Retina (tissue), 1 donor: ENCODE data around the gene GLRA1.

Source experiments
- DNase-seq: peaks from one replicate; pipeline ENCODE4 v3.0.0-alpha.2; 2016

The GLRA1 gene

DNA sequence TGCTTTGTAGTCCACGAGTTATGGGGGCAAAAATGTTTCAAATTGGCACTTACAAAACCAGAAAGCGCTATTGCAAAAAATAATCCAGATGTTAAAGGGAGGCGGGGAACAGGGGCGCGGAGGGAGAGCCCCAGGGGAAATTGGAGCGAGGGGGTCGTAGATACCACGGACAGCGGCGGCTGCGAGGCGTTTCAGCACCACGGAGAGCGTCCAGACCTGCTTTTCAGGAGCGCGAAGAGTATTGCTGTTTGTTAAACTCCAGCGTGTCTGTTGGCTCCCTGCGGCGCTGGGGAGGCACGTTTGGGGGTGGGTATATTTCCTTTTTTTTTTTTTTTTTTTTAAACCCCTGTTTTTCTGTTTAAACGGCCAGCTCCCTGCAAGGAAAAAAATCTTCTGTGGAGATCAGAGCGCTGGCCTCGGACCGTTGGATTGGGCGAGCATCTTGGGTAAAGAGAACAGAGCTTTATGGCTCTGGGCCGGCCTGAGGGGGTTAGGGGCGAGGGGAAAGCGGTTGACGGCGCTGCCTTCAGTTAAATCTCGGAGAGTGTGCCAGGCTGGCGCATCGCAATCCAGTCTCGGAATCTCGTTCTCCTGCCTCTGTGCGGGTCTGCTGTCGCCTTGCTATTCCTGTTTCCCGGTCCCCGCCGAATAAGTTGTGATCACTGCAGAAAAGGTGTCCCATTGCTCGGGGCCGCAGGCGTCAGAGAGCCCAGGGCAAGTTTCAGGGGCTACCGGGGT is at the start of gene GLRA1:
GLRA1 (minus strand) TSS at position 288 of the 738 bp plus-strand sequence. CDS start 302 bp downstream, outside the sequence.
- DNase-seq = peak; percentile 89

DNA sequence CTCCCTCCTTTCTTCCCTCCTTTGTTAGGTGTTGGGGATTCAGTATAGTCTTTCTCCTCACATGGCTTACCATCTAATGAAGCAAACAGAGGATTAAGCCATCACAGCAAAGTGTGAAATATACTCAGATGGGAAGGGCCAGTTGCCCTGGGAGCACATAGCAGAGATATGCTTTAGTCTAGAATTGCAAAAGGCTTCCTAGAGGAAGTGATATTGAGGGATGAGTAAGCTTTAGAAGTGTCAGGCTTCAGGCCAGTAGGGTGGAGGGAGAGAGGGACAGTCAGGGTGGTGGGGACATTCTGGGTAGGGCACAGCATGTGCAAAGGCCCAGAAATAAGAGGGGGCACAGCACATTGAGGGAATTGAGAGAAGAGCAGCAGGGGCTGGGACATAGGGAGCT is 46.2 kb upstream of the GLRA1 start:
- no peak for DNase-seq

DNA sequence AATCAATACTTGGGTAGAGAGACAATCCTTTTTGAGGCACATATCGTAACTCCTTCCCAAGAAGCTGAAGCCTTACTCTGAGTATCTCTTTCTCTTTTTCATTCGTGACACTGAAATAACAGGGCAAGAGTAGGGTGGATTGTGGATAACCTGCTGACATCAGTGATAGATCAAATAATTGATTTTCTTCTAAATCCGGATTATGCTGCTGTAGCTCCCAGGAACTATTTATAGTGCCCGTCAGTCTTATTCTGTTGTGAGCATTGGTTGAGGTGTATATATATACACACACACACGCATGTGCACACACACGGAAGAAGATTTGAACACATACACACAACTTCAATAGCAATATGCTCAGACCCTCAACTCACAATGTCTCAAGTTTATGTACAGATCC is 43.2 kb upstream of the GLRA1 start:
- DNase-seq = no peak

DNA sequence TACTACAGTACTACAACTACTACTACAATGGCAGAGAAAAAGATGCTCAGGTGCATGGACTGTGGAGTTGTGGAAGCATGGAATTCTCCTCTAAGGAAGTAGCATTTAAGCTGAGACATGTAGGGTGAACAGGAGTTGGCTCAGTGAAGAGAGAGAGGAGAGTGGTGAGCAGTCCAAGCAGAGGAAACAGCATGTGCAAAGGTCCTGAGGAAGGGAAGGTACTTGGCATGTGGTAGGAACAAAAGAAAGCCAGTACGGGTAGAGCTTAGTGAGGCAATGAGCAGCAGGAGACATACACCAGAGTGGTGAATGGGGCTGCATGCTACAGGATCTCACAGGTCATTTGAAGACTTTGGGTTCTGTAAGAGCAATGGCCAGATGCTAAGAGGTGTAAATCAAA is 41.4 kb upstream of the GLRA1 start:
- no peak for DNase-seq

DNA sequence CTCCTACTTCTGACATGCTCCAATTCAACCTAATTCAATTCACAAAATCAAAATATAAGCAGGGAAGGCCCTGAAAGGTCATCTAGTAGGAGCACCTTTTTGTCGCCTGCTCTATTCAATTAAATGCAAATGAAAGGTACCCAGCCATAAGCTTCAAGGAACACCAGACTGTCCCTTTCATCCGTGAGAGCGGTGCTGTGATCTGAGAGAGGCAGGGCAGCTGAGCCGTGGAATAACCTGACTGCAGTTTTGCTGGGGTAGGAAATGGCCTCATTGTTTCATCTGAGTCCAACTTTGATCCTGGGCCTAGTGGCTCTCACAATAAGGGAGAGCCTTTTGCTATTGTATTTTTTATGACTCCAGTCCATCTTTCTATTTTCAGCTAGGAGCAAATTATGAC is 39.8 kb upstream of the GLRA1 start:
- no peak for DNase-seq

DNA sequence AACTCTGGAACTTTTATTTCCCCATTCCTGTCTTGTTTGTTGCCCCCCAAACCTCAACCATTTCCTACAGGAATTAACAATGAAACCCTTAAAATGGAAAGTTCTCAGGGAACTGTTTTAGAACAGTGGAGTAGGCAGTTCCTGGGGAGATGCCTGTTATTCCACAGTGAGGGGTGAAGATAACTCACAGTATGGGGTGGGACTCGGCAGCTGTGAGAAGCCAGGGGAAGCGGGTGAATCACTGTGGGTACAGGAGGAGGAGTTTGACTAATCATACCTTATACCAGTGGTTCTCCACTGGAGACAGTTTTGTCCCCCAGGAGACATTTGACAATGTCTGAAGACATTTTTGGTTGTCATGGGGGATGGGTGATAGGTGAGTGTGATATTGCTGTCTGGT is 36.9 kb upstream of the GLRA1 start:
- no peak for DNase-seq

DNA sequence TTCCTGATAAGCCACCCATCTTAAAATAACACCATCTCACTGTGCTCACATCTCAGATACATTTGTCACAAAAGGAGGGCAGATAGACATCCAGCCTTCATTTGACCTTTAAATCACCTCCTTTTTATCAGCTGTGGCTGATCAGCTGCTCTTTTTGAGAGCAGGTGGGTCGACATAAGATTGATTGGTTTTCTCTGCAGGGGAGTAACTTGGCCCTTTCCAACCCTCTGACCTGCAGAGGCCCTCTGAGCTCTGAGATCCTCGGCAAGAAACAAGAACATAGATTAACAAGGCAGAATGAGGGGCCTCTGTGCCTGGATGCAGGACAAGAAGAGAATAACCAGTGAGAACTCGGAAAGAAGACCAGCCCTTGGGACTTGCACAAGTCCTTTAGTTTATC is 33.5 kb upstream of the GLRA1 start:
- no peak for DNase-seq

DNA sequence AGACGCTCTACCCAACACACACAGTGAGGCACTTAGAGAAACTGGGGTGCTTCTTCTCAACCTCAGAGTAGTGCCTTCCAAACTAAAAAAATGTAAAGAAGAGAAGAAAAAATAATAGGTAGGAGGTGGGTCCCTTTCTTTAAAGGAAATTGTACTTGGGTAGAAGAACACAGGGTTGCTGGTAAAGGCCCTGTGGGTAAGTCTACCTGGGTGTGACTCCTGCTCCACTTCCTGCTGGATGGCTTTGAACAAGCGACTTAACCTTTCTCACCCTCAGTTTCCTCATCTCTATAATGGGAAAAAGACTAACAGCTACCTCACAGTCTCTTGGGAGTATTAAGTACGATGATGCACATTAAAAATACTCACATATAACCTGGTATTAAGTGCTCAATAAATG is 32.1 kb upstream of the GLRA1 start:
- DNase-seq = no peak

DNA sequence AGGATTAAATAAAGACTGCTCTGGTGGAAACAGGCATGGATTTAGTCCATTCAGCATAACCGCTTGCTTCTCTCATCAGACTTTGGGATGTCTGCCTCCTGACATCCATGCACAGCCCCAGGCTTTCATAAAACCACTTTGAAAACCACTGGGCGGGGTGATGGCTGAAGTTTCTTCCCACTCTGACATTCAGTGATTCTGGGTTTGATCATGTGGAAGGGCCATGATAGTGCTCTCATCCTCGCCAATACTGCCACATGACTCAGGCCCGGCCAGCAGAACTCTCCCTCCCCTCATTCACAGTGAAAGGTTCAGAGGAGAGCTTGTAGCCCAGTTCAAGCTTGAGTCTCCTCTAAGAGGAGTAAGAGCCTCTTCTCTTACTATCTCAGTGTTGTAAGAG is 29.6 kb upstream of the GLRA1 start:
- DNase-seq = no peak

DNA sequence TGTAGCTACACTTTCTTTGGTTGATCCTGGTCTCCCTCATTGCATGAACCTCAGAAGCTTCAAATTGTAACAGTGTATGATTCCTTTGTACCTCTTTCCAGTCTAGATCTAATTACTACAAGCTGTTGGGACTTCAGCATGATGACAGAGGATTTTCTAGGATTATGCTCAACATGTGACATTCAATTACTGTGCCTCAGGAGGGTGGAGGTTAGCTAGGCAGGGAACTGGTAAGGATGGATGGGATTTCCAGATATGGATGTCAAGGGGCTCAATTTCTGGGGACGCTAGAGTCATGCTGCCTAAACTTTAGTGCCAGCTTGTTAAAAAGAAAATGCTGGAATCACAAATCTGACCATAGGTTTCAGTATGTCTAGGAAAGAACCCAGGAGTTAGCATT is 29.2 kb upstream of the GLRA1 start:
- no peak for DNase-seq

DNA sequence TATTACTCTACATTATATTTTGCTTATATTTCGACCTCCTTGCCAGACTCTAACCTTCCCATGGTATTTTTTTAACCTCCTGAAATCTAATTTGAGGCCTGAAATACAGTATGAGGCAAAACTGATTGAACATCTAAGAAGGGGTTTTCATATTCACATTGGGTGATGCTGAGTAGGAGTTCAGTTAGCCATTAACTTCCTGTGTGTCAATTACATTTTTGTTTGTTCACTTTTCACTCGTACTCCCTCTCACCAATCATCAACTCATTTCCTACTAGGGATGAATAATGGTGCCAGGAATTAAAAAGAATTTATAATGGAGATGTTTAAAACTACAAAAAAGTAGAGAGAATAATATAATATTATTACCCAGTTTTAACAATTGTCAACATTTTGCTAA is 27.6 kb upstream of the GLRA1 start:
- DNase-seq = no peak

DNA sequence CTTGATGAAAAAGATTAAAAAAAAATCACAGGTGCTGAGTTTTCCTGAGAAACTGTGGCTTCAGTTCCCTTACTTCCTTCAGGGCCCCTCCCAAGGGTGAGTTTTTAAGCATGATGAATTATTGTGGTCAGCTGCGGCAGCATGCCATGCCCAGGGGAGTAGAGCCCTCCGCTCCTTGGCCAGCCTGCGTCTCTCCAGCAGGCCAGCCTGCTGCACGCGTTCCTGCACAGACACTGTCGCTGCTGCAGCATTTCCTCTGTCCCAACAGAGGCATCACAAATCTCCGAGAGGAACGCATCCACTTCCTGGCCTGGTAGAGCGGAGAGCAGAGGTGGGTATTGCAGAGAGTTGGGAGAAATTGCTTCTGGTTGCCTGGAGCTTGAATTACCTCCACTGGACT is 26.1 kb upstream of the GLRA1 start:
- no peak for DNase-seq

DNA sequence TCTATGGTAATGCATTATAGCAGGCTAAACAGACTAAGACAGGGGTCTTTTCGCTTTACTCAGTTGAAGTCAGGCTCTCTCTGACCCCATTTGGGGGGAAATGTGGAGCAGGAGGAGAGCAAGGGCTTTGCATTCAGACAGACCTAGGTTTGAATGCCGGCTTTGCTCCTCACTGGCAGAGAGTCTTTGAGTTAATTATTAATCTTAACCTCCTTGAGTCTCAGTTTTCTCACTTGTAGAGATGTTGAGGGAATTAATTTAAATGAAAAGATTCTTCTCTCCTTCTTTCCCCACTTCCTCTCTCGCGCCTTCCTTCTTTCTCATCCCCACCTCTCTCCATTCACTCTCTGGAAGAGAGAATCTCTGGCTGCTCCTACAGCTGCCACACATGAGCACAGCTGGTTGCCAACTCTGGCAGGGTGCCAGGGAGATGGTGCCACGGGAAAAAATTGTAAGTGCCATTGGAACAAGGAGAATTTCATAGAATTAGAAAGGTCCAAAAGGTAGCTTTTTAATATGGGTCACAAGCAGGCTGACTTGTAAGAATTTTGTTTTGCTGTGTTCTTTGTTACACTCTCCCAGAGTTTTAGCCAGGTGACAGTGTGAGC is 25.2 kb upstream of the GLRA1 start:
- no peak for DNase-seq

DNA sequence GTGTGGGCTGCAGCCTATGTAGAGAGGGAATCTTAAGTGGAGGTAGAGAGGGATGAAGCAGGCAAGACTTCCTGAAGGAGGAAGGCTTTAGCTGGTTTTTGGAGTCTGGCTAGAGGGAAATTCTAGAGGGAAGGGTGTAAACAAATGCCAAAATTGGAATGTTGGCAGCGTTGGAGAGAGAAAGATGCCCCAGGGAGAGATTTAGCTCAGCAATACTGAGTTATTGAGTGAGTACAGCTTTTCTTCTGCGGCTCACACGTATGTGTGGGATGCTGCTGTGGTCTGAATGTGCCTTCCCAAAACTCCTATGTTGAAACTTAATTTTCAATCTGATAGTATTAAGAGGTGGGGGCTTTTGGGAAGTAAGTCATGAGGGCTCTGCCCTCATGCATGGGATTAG is 24.5 kb upstream of the GLRA1 start:
- no peak for DNase-seq

DNA sequence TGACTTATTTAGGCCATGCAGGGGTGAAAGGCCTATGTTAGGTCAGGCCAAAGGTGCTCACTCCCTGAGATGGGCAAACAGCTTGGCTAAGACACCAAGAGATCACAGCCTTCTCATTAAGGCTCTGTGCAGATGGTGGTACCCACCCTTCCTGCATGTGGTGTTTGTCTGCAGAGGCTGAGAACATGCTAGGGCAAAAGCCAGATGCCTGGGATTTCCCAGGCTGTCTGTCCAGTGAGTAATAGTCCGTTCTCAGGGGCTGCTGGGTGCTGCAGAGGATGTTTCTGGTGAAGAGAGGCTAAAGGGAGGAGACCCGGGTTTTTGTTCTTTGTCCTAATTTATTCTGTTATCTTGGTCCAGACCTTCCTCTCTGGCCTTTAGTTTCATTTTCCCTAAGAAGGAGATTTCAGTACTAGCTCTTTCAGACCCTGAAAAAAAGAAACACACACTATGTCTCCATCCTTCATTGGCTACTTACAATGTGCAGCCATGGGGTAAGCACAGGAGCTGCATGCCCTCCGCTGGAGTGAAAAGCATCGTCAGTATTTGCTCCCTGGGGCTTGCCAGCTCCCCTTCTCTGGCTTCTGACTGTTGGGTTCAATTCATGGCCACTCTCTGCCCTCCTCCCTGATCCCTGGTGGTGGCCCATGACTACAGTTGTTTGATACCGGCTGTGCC is 23.4 kb upstream of the GLRA1 start:
- no peak for DNase-seq

DNA sequence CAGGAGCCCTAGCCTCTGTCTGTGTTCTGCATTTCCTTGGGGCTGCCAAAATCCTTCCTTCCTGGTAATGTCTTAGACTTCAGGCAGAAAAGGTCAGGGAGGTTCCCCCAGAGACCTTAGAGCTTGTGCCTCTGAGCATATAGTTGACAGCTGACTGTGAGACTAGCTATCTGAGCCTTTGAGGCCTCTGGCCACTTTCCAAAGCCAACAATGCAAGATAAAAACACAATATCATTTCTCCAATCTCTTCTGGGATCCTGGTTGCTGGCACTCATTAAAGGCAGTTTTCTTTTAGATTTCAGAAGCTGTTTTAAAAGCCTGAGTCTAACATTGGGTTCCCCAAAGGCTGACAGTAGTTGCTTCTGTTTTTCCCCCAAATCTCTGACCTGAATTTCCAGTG is 13.2 kb upstream of the GLRA1 start:
- no peak for DNase-seq

DNA sequence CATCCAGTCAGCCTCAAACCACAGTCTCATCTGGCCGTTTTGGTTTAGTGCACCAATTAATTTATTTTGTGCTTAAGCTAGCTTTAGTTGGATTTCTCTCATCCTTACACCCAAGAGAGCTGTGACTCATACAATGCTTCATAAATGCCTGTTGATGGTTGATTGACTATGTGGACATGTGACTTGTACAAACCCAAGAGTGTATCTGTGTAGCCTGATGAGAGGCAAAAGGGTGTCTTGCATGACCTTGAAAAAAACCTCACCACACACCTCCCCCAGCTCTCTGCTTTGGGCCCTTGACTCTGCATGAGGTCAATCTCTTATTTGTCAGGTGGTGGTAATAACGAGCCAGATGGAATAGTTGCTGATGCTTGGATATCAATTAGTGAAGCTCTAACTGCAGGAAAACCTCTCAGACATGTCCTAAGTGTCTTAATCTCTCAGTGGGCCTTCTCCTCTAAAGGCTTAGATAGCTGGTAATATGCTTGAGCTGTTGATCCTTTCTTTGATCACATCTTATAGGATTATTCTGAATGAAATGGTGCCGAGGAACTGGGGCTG is 10.6 kb upstream of the GLRA1 start:
- no peak for DNase-seq

DNA sequence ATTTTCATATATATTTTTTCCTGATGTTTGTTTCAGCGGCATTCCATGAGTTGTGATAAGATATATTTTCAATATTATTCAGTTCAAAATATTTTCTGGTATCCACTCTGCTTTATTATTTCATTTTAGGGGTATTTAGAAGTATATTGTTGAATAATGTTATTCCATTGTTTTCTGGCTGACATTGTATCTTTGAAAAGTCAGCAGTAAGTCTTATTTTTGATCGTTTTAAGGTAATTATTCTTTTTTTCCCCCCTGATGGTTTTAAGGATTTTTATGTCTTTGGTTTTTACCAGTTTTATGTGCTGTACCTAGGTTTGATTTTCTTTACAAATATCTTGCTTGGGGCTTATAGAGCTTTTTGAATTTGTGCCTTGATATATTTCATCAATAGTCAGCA is 6.6 kb upstream of the GLRA1 start:
- no peak for DNase-seq

DNA sequence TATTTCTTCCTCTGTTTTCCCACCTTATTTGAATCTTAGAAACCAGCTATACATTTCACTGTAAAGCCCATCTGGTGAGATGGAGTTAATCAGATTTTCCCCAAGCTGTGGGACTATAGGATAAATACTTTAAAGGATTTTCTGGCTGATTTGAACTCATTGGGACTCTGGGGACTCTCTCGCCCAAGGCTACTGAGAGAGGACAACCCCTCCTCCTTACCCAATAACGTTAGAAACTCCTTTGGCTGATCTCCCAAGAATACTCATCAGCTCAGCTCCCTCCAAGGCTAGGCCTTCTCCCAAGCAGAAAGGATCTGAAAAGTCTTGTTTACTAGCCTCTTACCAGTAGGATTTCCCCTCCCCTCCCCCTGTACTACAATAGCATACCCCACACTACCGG is 1.5 kb upstream of the GLRA1 start:
- no peak for DNase-seq

DNA sequence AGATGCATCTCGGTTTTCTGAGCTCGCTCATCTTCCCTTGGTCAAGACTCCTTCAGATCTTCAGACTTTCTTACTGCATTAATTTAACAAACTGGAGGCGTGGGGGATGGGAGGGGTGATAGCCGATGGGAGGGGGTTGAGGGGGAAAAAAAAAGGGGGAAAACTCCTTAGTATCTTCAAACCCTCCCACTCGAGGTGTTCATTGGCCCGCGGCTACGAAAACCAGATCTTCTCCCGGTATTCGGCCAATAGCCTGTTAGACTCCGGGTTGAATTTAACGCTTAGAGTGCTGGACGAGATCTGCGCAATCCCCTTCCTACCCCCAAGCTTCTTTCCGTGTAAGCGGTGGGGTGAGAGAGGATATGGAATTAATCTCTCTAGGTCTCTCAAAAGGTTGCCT is 689 bp upstream of the GLRA1 start:
- no peak for DNase-seq

DNA sequence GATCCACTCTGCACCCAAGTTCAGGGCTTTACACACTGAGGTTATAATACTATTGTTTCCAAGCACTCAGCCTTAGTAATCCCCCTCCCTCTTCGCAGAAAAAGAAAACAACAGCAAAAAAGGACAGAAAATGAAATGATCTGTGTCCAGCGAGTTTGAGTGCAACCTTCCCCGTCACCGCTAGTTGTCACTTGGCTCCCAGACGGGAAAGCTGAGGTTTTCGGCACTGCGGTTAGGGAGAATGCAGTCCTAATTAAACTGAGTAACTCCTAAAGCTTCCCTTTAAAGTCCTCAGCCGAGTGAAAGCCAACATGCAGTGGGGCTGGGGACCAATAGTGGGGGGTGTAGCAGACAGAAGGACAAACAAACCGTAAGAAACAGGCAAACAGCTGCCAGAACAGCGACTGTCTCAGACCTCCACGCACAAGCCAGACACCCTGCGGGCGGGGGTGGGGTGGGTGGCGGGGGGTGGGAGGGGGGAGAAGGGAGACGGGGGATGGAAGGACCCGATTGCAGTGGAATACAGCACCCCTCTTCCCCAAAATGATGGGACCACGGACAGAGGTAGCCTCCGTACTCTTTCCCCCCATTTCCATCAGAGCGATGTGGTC is 680 bp downstream of the GLRA1 start:
- peak; percentile 65 for DNase-seq

DNA sequence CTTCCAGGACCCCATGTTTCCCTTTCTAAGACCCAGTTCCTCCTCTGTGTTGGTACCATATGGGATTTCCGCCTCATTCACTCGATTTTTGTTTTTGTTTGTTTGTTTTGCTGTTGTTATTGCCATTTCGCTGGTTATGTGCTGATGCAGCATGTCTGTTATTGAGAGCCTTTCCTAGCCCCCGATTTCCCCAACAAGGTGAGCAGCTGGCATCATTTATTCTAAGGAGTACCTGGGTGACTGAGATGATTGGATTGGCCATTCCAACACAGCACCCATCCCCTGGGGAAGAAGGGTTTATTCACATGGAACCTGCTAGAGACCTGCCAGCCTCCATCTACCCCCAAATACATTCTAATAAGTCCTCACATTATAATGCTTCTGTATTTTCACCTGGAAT is 2.7 kb downstream of the GLRA1 start:
- no peak for DNase-seq

DNA sequence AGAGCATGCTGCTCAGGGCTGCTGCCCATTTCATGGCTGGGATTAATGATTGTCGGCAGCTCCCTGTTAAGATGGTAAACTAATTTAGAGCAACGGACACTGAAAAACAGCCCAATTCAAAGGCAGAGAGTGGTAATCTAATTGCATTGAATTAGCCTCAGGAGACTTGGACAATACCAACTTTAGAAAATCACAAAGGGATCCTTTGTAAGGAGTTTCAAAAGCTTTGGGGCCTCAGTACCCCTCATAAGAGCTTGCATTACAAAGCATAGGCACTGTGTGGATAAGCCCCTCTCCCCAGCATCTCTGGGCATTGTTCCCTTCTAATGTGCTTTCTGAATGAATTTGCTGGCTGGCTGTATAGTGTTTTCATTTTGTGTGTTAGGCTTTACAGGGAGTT is 6.7 kb downstream of the GLRA1 start:
- DNase-seq = peak; percentile 71

DNA sequence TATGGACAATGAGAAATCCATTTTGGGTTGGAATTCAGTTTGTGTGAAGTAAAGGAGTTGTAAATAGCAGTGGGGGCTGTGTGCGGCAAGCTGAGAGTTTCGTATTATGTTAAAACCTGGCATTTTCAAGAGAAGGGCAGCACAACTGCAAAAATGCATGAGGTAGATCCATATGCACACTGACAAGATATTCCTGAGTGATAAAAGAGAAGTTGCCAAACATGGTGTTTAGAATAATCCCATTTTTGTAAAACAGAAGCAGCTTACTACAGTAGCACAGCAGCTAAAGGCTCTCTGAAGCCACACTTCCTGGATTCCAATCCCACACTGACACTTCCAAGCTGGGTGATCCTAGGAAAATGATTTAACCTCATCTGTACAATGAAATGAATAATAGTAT is 11.2 kb downstream of the GLRA1 start:
- no peak for DNase-seq
